Adrenal gland (tissue), 12 donors: ENCODE results near the gene AGR2. TPM values are rescaled to one million over a fixed set of nuclear protein-coding genes. Genes with fewer than 3 reads are reported as not detected.

ENCODE experiments used
- DNase-seq, 7 donors: peaks; one replicate each; pipeline ENCODE4 v3.0.0-alpha.2; 2019 to 2020
- H3K27ac ChIP-seq, 5 donors: fragments of 200-600 bp; sonication (generic) in 4 of 5; 1 replicate in 3 of 5; 2 replicates in 2 of 5; pipeline versions ENCODE4 v1.5.1 to v1.8.0; 2016 to 2020; ENCODE audit warnings: mild to moderate bottlenecking in 1 of 5
- H3K27me3 ChIP-seq: fragments of 200-600 bp; 2 replicates; pipeline ENCODE4 v1.8.0; 2021
- H3K36me3 ChIP-seq, 2 donors: fragments of 200-600 bp; replicated peaks in 1 of 2; 1 replicate in 1 of 2; 2 replicates in 1 of 2; pipeline versions ENCODE4 v1.5.1 to v1.8.0; 2018 to 2022
- H3K4me1 ChIP-seq, 2 donors: fragments of 200-600 bp; replicated peaks in 1 of 2; 1 replicate in 1 of 2; 2 replicates in 1 of 2; pipeline versions ENCODE4 v1.5.1 to v1.8.0; 2018 to 2021
- H3K4me3 ChIP-seq, 4 donors: fragments of 200-600 bp; sonication (generic) in 3 of 4; one replicate each; pipeline ENCODE4 v1.5.1; 2016 to 2018
- H3K9me3 ChIP-seq, 3 donors: fragments of 200-600 bp; sonication (generic) in 1 of 3; replicated peaks in 1 of 3; 1 replicate in 2 of 3; 2 replicates in 1 of 3; pipeline versions ENCODE4 v1.5.1 to v1.8.0; 2016 to 2021
- CTCF ChIP-seq, 6 experiments: fragments of 450-650 bp in 4 of 6; fragments of 200-600 bp in 2 of 6; sonication (generic) in 1 of 6; IDR thresholded peaks; 1 replicate in 5 of 6; 2 replicates in 1 of 6; pipeline versions ENCODE4 v1.5.1 to v1.8.0; 2016 to 2021; ENCODE audit warnings: antibody characterized with exemption in 6 of 6, mild to moderate bottlenecking in 2 of 6, moderate library complexity in 1 of 6
- POLR2A ChIP-seq, 2 donors: fragments of 450-650 bp; IDR thresholded peaks; one replicate each; pipeline ENCODE4 v1.6.1; 2017; ENCODE audit warnings: antibody characterized with exemption in 2 of 2, mild to moderate bottlenecking in 2 of 2, moderate library complexity in 1 of 2
- WGBS, 4 donors: extraction: QIAGEN DNeasy Blood & Tissue Kit in 2 of 4; methylation state at CpG; one replicate each; pipeline versions ENCODE4 v1.1.5 to v1.1.7; 2013 to 2017; 5-methylcytosine and 5-hydroxymethylcytosine counted together
- intact Hi-C, 2 donors: fragments of 100-400 bp; cut with DNase I; formaldehyde crosslinking; loops; one replicate each; pipeline versions ENCODE4 v1.14.1 to v1.15.0; 2022 to 2023
- polyA plus RNA-seq, 3 donors: library from polyadenylated mRNA; stranded (reverse); fragments of 200-250 nt in 2 of 3; fragments of 350-450 nt in 1 of 3; fragmentation: Illumina TruSeq in 1 of 3; extraction: RNeasy Lipid Tissue Mini Kit (QIAGEN cat#74804) in 1 of 3; gene quantifications; one replicate each; pipeline ENCODE4 v1.2.3, GENCODE V29; 2013 to 2014
- total RNA-seq, 9 donors: library from RNA; depleted of rRNA in 4 of 9; stranded (reverse); fragments of >200 nt in 4 of 9; fragments of 120-200 nt in 1 of 9; fragmentation: NEBNext Ultra II Directional in 1 of 9; extraction: Animal tissue kit (Norgen Biotek cat#: 25700) in 1 of 9; gene quantifications; one replicate each; pipeline versions ENCODE4 v1.1.0 to v1.2.4, GENCODE V29; 2013 to 2023
- donor health status: healthy with polysubstance abuse.
- donor health status: Bipolar disorder and iron deficiency.
- donor health status: DM: yes; HTN: yes; CAD: no.
- donor health status: DM: no; HTN: no; CAD: no.
- donor health status: DM: no; HTN: no; CAD: no.
- donor health status: DM: yes; HTN: yes; CAD: no.

The AGR2 gene
- total and polyA plus RNA-seq, 12 donors: 0.13 to 4.3 (median 1.3) TPM; not detected in 7

DNA sequence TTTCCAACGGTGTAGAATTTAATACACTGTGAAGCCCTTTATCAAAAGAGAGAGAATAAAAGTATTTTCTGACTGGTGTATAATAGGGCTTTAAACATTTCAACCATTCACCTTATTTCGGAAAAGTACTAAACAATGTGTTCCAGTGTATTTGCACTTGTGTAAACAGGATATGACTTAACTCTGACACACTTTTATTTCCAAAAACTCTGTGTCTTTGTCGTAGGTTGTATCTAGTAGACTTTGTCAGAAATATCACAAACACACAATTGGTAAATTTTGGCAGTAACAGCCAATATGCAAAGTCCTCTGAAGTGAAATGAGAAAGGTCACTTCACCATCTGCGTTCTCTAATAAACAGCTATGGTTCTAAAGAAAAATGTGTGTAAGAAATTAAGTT is 61.6 kb downstream of the AGR2 start:
- DNase-seq: no peak
- Histone ChIP-seq H3K27me3 (no peaks in the 10 kb centered on the region), H3K27ac (no peak overlapping the region), H3K9me3 (no peaks in the 10 kb centered on the region), H3K36me3 (no peaks in the 10 kb centered on the region), H3K4me3 (no peak overlapping the region), H3K4me1 (peaks cover 0 to 22% of the 10 kb centered on the region in 2 donors)
- 33 to 45% (median 43%) methylated on average over 4 of the region's 4 CpGs for WGBS, 4 donors
- intact Hi-C loops: no loop called here
- no peak for TF ChIP-seq POLR2A (IDR thresholded peaks at IDR 0.05)
- TF ChIP-seq CTCF (IDR thresholded peaks at IDR 0.05): no peak

GRCh38 chr7:16742547-16742946 is 62.3 kb downstream of the AGR2 start:
- no peaks in the 10 kb centered on the region for H3K27me3 ChIP-seq
- no peaks in the 10 kb centered on the region for H3K36me3 ChIP-seq
- no peak overlapping the region for H3K27ac ChIP-seq
- no peaks in the 10 kb centered on the region for H3K9me3 ChIP-seq
- intact Hi-C loops: no loop called here
- TF ChIP-seq POLR2A (IDR thresholded peaks at IDR 0.05) (no peak), CTCF (IDR thresholded peaks at IDR 0.05) (no peak)
- WGBS, 4 donors: 67 to 97% (median 79%) methylated on average over 3 of the region's 3 CpGs
- DNase-seq: no peak
- H3K4me1 ChIP-seq: peaks cover 0 to 22% of the 10 kb centered on the region in 2 donors
- H3K4me3 ChIP-seq: no peak overlapping the region

Other genes with a start within 250 kb of the AGR2 start
- 10 to 100 TPM in 8 of 9 donors, 1 to 10 TPM in 1; 9.3 to 45.3 (median 16.9) TPM for gene ANKMY2, start 159.2 kb downstream of the AGR2 start, total RNA-seq
- gene ANKMY2, start 159.2 kb downstream of the AGR2 start, polyA plus RNA-seq: 10 to 100 TPM in 1 of 3 donors, 1 to 10 TPM in 2; 5.4 to 20.0 (median 7.0) TPM
- 10 to 100 TPM; 18.5 to 46.5 (median 34.3) TPM for gene BZW2, start 158.8 kb downstream of the AGR2 start, total RNA-seq
- gene BZW2, start 158.8 kb downstream of the AGR2 start, polyA plus RNA-seq: 10 to 100 TPM; 11.1 to 43.0 (median 19.7) TPM
- gene TSPAN13, start 51.2 kb downstream of the AGR2 start, total RNA-seq: 100 to 1,000 TPM in 1 of 9 donors, 10 to 100 TPM in 8; 19.3 to 119 (median 49.4) TPM
- gene TSPAN13, start 51.2 kb downstream of the AGR2 start, polyA plus RNA-seq: 10 to 100 TPM; 53.6 to 71.4 (median 68.2) TPM
- gene AGR3, start 77.0 kb upstream of the AGR2 start, total RNA-seq: not detected
- gene AGR3, start 77.0 kb upstream of the AGR2 start, polyA plus RNA-seq: not detected